BLaER1 treated with 17β-estradiol and CSF1 and Interleukin-3, amounts not matched to agents 10 nM and 100 nM (cell line): ENCODE data around the gene CSPG4.

Source experiments
- H3K27ac ChIP-seq, 11 experiments: shearing (Covaris generic); formaldehyde crosslinking; 2 replicates each; pipeline ENCODE4 v1.8.1; 2022
- H3K27me3 ChIP-seq, 11 experiments: shearing (Covaris generic); formaldehyde crosslinking; 2 replicates each; pipeline ENCODE4 v1.8.1; 2022
- H3K36me3 ChIP-seq, 11 experiments: shearing (Covaris generic); formaldehyde crosslinking; 2 replicates each; pipeline ENCODE4 v1.8.1; 2022
- H3K4me1 ChIP-seq, 10 experiments: shearing (Covaris generic); formaldehyde crosslinking; 2 replicates each; pipeline ENCODE4 v1.8.1; 2022
- H3K4me2 ChIP-seq, 11 experiments: shearing (Covaris generic); formaldehyde crosslinking; 2 replicates each; pipeline ENCODE4 v1.8.1; 2022
- H3K4me3 ChIP-seq, 10 experiments: shearing (Covaris generic); formaldehyde crosslinking; 2 replicates each; pipeline ENCODE4 v1.8.1; 2022
- H3K9ac ChIP-seq, 11 experiments: shearing (Covaris generic); formaldehyde crosslinking; 2 replicates each; pipeline ENCODE4 v1.8.1; 2022
- H3K9me3 ChIP-seq, 11 experiments: shearing (Covaris generic); formaldehyde crosslinking; replicated peaks in 1 of 11; 2 replicates each; pipeline ENCODE4 v1.8.1; 2022
- H4K20me1 ChIP-seq, 11 experiments: shearing (Covaris generic); formaldehyde crosslinking; 2 replicates each; pipeline ENCODE4 v1.8.1; 2022
- Cebpa-rat ChIP-seq, 11 experiments: shearing (Covaris generic); IDR thresholded peaks; 2 replicates each; pipeline ENCODE4 v1.8.1; 2022

The CSPG4 gene

GRCh38 chr15:75653347-75653913, 59.2 kb downstream of the CSPG4 start:
- H3K9ac ChIP-seq = peak overlapping the region in 3 of 11 experiments; percentile 25 to 67 (median 47); a peak in 6 of 22 replicates
- peaks cover 0 to 49% (median 26%) of the 10 kb centered on the region in 11 experiments; a peak in 17 of 22 replicates for H3K36me3 ChIP-seq
- no peaks in the 10 kb centered on the region for H3K9me3 ChIP-seq
- no peaks in the 10 kb centered on the region for H3K27me3 ChIP-seq
- peak overlapping the region in 10 of 11 experiments; percentile 7 to 98 (median 92); a peak in 8 of 22 replicates for H3K4me2 ChIP-seq
- TF ChIP-seq Cebpa-rat (IDR thresholded peaks at IDR 0.05) = no peak
- H3K4me1 ChIP-seq = peaks cover 52 to 74% (median 60%) of the 10 kb centered on the region in 10 experiments
- peaks cover 22 to 97% (median 73%) of the 10 kb centered on the region in 11 experiments; a peak in 21 of 22 replicates for H4K20me1 ChIP-seq
- no peak overlapping the region for H3K27ac ChIP-seq
- H3K4me3 ChIP-seq = no peak overlapping the region

GRCh38 chr15:75651810-75652543, 60.7 kb downstream of the CSPG4 start:
- H3K4me3 ChIP-seq = peak overlapping the region in 6 of 10 experiments; percentile 29 to 50 (median 36); a peak in 9 of 20 replicates
- peaks cover 22 to 83% (median 58%) of the 10 kb centered on the region in 11 experiments; a peak in 21 of 22 replicates for H4K20me1 ChIP-seq
- H3K9me3 ChIP-seq = no peaks in the 10 kb centered on the region
- H3K27me3 ChIP-seq = no peaks in the 10 kb centered on the region
- H3K4me1 ChIP-seq = peaks cover 53 to 72% (median 61%) of the 10 kb centered on the region in 10 experiments
- H3K4me2 ChIP-seq = peak overlapping the region; percentile 82 to 98 (median 92)
- H3K27ac ChIP-seq = peak overlapping the region in 10 of 11 experiments; percentile 8 to 52 (median 22); a peak in 12 of 22 replicates
- no peak for TF ChIP-seq Cebpa-rat (IDR thresholded peaks at IDR 0.05)
- peaks cover 0 to 35% (median 11%) of the 10 kb centered on the region in 11 experiments; a peak in 15 of 22 replicates for H3K36me3 ChIP-seq
- H3K9ac ChIP-seq = peak overlapping the region; percentile 0 to 70 (median 48); a peak in 16 of 22 replicates

GRCh38 chr15:75650908-75651809, 61.5 kb downstream of the CSPG4 start:
- peaks cover 22 to 74% (median 50%) of the 10 kb centered on the region in 11 experiments; a peak in 21 of 22 replicates for H4K20me1 ChIP-seq
- H3K4me3 ChIP-seq = peak overlapping the region in 6 of 10 experiments; percentile 29 to 50 (median 36); a peak in 12 of 20 replicates
- H3K9me3 ChIP-seq = no peaks in the 10 kb centered on the region
- H3K36me3 ChIP-seq = peaks cover 0 to 27% (median 4%) of the 10 kb centered on the region in 11 experiments; a peak in 8 of 22 replicates
- no peaks in the 10 kb centered on the region for H3K27me3 ChIP-seq
- peak overlapping the region in 10 of 11 experiments; percentile 8 to 52 (median 22); a peak in 13 of 22 replicates for H3K27ac ChIP-seq
- peaks cover 61 to 79% (median 69%) of the 10 kb centered on the region in 10 experiments for H3K4me1 ChIP-seq
- peak overlapping the region in 10 of 11 experiments; percentile 30 to 70 (median 48); a peak in 16 of 22 replicates for H3K9ac ChIP-seq
- peak overlapping the region; percentile 82 to 98 (median 92) for H3K4me2 ChIP-seq
- TF ChIP-seq Cebpa-rat (IDR thresholded peaks at IDR 0.05) = no peak

- H3K4me1 ChIP-seq = peaks cover 68 to 80% (median 76%) of the 10 kb centered on the region in 10 experiments
- no peaks in the 10 kb centered on the region for H3K27me3 ChIP-seq
- peak overlapping the region; percentile 82 to 98 (median 92) for H3K4me2 ChIP-seq
Measured at GRCh38 chr15:75649848-75650247, 62.8 kb downstream of the CSPG4 start.

GRCh38 chr15:75649045-75649761, 63.4 kb downstream of the CSPG4 start:
- Histone ChIP-seq H4K20me1 (peaks cover 14 to 55% (median 31%) of the 10 kb centered on the region in 11 experiments; a peak in 20 of 22 replicates), H3K27ac (peak overlapping the region in 1 of 11 experiments; percentile 78; a peak in 1 of 22 replicates), H3K4me3 (peak overlapping the region in 9 of 10 experiments; percentile 68 to 91 (median 83); a peak in 16 of 20 replicates), H3K27me3 (no peaks in the 10 kb centered on the region), H3K36me3 (peaks cover 0 to 14% (median 0%) of the 10 kb centered on the region in 11 experiments; a peak in 5 of 22 replicates), H3K9ac (peak overlapping the region; percentile 79 to 87 (median 84); a peak in 16 of 22 replicates), H3K9me3 (no peaks in the 10 kb centered on the region), H3K4me2 (peak overlapping the region; percentile 82 to 98 (median 92)), H3K4me1 (peaks cover 68 to 77% (median 72%) of the 10 kb centered on the region in 10 experiments)
- no peak for TF ChIP-seq Cebpa-rat (IDR thresholded peaks at IDR 0.05)

More at GRCh38 chr15:75649848-75650247, 62.8 kb downstream of the CSPG4 start:
- Histone ChIP-seq H4K20me1 (peaks cover 14 to 61% (median 37%) of the 10 kb centered on the region in 11 experiments; a peak in 21 of 22 replicates), H3K4me3 (peak overlapping the region in 6 of 10 experiments; percentile 6 to 50 (median 35); a peak in 6 of 20 replicates), H3K36me3 (peaks cover 0 to 19% (median 0%) of the 10 kb centered on the region in 11 experiments; a peak in 6 of 22 replicates), H3K9ac (peak overlapping the region in 4 of 11 experiments; percentile 48 to 70 (median 60); a peak in 6 of 22 replicates), H3K9me3 (no peaks in the 10 kb centered on the region), H3K27ac (no peak overlapping the region)
- TF ChIP-seq Cebpa-rat (IDR thresholded peaks at IDR 0.05) = no peak

- Histone ChIP-seq H3K4me3 (peak overlapping the region; percentile 68 to 91 (median 84)), H4K20me1 (peaks cover 14 to 47% (median 27%) of the 10 kb centered on the region in 11 experiments; a peak in 19 of 22 replicates), H3K4me2 (peak overlapping the region; percentile 82 to 98 (median 92)), H3K4me1 (peaks cover 62 to 75% (median 69%) of the 10 kb centered on the region in 10 experiments), H3K9me3 (no peaks in the 10 kb centered on the region), H3K27me3 (no peaks in the 10 kb centered on the region), H3K36me3 (peaks cover 0 to 13% (median 0%) of the 10 kb centered on the region in 11 experiments; a peak in 5 of 22 replicates), H3K9ac (peak overlapping the region; percentile 79 to 87 (median 84)), H3K27ac (peak overlapping the region; percentile 64 to 85 (median 78))
- no peak for TF ChIP-seq Cebpa-rat (IDR thresholded peaks at IDR 0.05)
Measured at GRCh38 chr15:75648156-75649000, 64.3 kb downstream of the CSPG4 start.
